DOHH2 (cell line): Measurements from ENCODE around the gene FIBCD1.

Source experiments
- H3F3A ChIP-seq: fragments of 200-600 bp; sonication (generic), shearing (Covaris generic); 2 replicates; pipeline ENCODE4 v1.6.0; 2016; ENCODE audit warnings: antibody characterized with exemption, mild to moderate bottlenecking; ENCODE audit not compliant: control insufficient read depth, insufficient read depth
- H3K27ac ChIP-seq: fragments of 200-600 bp; sonication (generic); 2 replicates; pipeline ENCODE4 v1.5.1; 2014; ENCODE audit warnings: low read depth, mild to moderate bottlenecking, low read length, moderate library complexity
- H3K27me3 ChIP-seq: fragments of 200-600 bp; sonication (generic); 2 replicates; pipeline ENCODE4 v1.6.1; 2014; ENCODE audit warnings: mild to moderate bottlenecking, low read length, mixed read lengths; ENCODE audit not compliant: control insufficient read depth
- H3K36me3 ChIP-seq: fragments of 200-600 bp; sonication (generic); 2 replicates; pipeline ENCODE4 v1.6.1; 2014; ENCODE audit warnings: mild to moderate bottlenecking, low read length, moderate library complexity, mixed read lengths; ENCODE audit not compliant: control insufficient read depth
- H3K4me1 ChIP-seq: fragments of 200-600 bp; sonication (generic); 2 replicates; pipeline ENCODE4 v1.6.1; 2014; ENCODE audit warnings: mild to moderate bottlenecking, low read length, mixed read lengths; ENCODE audit not compliant: control insufficient read depth
- H3K4me2 ChIP-seq: fragments of 200-600 bp; sonication (generic); 2 replicates; pipeline ENCODE4 v1.6.0; 2014; ENCODE audit warnings: mild to moderate bottlenecking, low read length, moderate library complexity
- H3K4me3 ChIP-seq: fragments of 200-600 bp; sonication (generic); 2 replicates; pipeline ENCODE4 v1.5.1; 2014; ENCODE audit warnings: mild to moderate bottlenecking, low read length, mixed read lengths
- H3K79me2 ChIP-seq: fragments of 200-600 bp; sonication (generic); 2 replicates; pipeline ENCODE4 v1.6.1; 2014; ENCODE audit warnings: mild to moderate bottlenecking, low read length, mixed read lengths; ENCODE audit not compliant: control insufficient read depth
- H3K9me2 ChIP-seq: fragments of 200-600 bp; sonication (generic); replicated peaks from 2 replicates; pipeline ENCODE4 v1.6.1; 2014; ENCODE audit warnings: mild to moderate bottlenecking, low read length, mixed read lengths; ENCODE audit not compliant: control insufficient read depth
- H3K9me3 ChIP-seq: fragments of 200-600 bp; sonication (generic); 2 replicates; pipeline ENCODE4 v1.6.1; 2014; ENCODE audit warnings: antibody characterized with exemption, low read length, mixed read lengths; ENCODE audit not compliant: control insufficient read depth, insufficient read depth
- H4K20me1 ChIP-seq: fragments of 200-600 bp; sonication (generic); 2 replicates; pipeline ENCODE4 v1.6.0; 2014; ENCODE audit warnings: low read depth, mild to moderate bottlenecking, antibody characterized with exemption, low read length, moderate library complexity; ENCODE audit not compliant: control insufficient read depth, insufficient read depth
- CTCF ChIP-seq: fragments of 200-600 bp; sonication (generic); IDR thresholded peaks from one replicate; pipeline ENCODE4 v1.5.1; 2014; ENCODE audit warnings: antibody characterized with exemption, mild to moderate bottlenecking, low read depth, low read length; ENCODE audit not compliant: poor library complexity, severe bottlenecking
- EZH2phosphoT487 ChIP-seq: fragments of 200-600 bp; sonication (generic); IDR thresholded peaks from 2 replicates; pipeline ENCODE4 v1.6.1; 2017; ENCODE audit warnings: borderline replicate concordance, mild to moderate bottlenecking, antibody characterized with exemption, low read length, moderate library complexity, mixed read lengths

FIBCD1 gene

DNA sequence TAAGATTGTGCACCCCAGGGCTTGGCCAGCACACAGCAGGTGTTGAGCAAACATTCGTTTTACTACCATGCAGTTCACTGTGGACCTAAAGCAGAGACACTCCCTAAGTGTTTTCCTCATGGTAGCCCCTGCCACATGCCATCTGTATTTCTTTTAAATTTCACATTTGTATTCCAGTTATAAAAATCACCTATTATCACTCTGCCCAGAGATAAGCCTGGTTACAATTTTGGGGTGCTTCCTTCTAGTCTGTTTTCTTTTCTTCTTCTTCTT is 10.9 kb upstream of the FIBCD1 start:
- Histone ChIP-seq H3K4me2 (no peak overlapping the region), H3K27me3 (no peaks in the 10 kb centered on the region), H3K79me2 (no peaks in the 10 kb centered on the region), H3K9me3 (peaks cover 10% of the 10 kb centered on the region; the same call in 1 of the 2 replicates), H3K9me2 (no peaks in the 10 kb centered on the region), H3K36me3 (no peaks in the 10 kb centered on the region), H3F3A (no peaks in the 10 kb centered on the region), H3K4me3 (no peak overlapping the region), H3K4me1 (no peaks in the 10 kb centered on the region), H4K20me1 (no peaks in the 10 kb centered on the region), H3K27ac (no peak overlapping the region)
- TF ChIP-seq EZH2phosphoT487 (no peak), CTCF (no peak)

- no peaks in the 10 kb centered on the region for H3K27me3 ChIP-seq
- no peaks in the 10 kb centered on the region for H3K36me3 ChIP-seq
Measured at GRCh38 chr9:130949188-130950038, 10.4 kb upstream of the FIBCD1 start.

DNA sequence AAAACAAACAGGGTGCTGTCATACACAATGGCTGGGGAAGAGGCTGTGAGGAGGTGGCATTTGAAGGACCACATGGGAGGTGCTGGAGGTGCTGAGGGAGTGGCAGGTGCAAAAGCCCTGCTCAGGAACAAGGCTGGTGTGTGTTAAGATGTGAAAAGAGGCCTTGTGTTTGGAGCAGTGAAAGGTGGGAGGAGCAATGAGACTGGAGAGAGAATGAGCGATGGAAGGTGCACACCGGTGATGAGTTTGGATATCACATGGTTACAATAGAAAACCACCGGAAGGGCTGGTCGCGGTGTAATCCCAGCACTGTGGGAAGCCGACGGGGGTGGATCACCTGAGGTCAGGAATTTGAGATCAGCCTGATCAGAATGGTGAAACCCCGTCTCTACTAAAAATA is 9.2 kb upstream of the FIBCD1 start:
- peaks cover 7% of the 10 kb centered on the region; the same call in 1 of the 2 replicates for H3K9me3 ChIP-seq
- no peaks in the 10 kb centered on the region for H3K79me2 ChIP-seq
- no peak overlapping the region for H3K4me2 ChIP-seq
- H3F3A ChIP-seq = no peaks in the 10 kb centered on the region
- TF ChIP-seq EZH2phosphoT487 (no peak), CTCF (no peak)
- H3K36me3 ChIP-seq = no peaks in the 10 kb centered on the region
- H4K20me1 ChIP-seq = no peaks in the 10 kb centered on the region
- H3K4me1 ChIP-seq = no peaks in the 10 kb centered on the region
- no peak overlapping the region for H3K27ac ChIP-seq
- H3K27me3 ChIP-seq = no peaks in the 10 kb centered on the region
- H3K4me3 ChIP-seq = no peak overlapping the region
- no peaks in the 10 kb centered on the region for H3K9me2 ChIP-seq

More at GRCh38 chr9:130949188-130950038, 10.4 kb upstream of the FIBCD1 start:
- H3K4me3 ChIP-seq = no peak overlapping the region
- H3F3A ChIP-seq = no peaks in the 10 kb centered on the region
- no peak overlapping the region for H3K4me2 ChIP-seq
- no peaks in the 10 kb centered on the region for H3K9me2 ChIP-seq
- TF ChIP-seq EZH2phosphoT487 = no peak
- no peak for TF ChIP-seq CTCF
- peaks cover 7% of the 10 kb centered on the region; the same call in 1 of the 2 replicates for H3K9me3 ChIP-seq
- no peaks in the 10 kb centered on the region for H3K4me1 ChIP-seq
- H3K79me2 ChIP-seq = no peaks in the 10 kb centered on the region
- H4K20me1 ChIP-seq = no peaks in the 10 kb centered on the region
- H3K27ac ChIP-seq = no peak overlapping the region
